ENCODE data around the gene TMEM151B. TPM values are rescaled to one million over a fixed set of nuclear protein-coding genes. Genes with fewer than 3 reads are reported as not detected.

Gene TMEM151B
- total RNA-seq, 1 donor from 2014 or later = 4.7 TPM

DNA sequence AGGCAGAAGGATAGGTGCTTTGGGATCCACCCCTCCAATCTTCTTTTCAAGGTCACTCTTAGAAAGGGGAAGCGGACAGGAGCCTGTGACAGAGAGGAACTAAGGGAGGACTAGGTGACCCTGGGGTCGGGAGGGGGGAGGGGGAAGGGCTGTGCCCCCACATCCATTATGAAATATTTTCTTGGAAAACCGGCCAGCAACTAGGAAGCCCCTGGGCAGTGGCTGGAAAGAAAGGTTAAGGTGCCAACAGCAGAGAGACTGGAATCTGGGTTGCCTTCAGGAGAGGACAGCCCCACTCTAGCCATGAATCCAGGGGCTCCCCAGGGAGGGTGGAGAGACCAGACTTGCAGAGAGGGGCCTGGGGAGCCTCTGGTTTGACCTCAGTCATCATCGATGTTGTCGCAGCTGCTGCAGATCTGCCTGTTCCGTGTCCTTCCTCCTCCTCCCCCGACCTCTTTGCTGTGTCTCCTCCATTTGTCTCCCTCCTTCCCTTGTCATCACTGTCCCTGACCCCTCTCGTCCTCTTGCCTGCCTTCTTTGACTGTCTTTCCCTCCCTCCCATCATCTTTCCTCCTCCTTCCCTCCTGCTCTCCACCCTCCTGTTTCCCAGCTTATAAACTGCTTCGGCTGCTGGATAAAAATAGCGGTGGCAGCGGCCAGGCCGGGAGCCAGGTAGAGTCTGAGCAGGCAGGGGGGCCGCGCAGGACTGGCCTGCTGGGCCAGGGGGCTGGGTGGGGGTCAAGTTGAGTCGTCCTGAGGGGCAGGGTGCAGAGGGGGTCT, 43.7 kb upstream of the TMEM151B start:
- no peaks in the 10 kb centered on the region for H3K36me3 Mint-ChIP-seq (ENCODE audit: insufficient read depth)
- H3K27me3 Mint-ChIP-seq = peaks cover 15% of the 10 kb centered on the region
- no peak for DNase-seq (ENCODE audit: low spot score, unreplicated experiment)
- no peaks in the 10 kb centered on the region for H3K9me3 Mint-ChIP-seq (ENCODE audit: low read depth)
- H3K27ac Mint-ChIP-seq = no peak overlapping the region
- TF ChIP-seq, protein P1, sequence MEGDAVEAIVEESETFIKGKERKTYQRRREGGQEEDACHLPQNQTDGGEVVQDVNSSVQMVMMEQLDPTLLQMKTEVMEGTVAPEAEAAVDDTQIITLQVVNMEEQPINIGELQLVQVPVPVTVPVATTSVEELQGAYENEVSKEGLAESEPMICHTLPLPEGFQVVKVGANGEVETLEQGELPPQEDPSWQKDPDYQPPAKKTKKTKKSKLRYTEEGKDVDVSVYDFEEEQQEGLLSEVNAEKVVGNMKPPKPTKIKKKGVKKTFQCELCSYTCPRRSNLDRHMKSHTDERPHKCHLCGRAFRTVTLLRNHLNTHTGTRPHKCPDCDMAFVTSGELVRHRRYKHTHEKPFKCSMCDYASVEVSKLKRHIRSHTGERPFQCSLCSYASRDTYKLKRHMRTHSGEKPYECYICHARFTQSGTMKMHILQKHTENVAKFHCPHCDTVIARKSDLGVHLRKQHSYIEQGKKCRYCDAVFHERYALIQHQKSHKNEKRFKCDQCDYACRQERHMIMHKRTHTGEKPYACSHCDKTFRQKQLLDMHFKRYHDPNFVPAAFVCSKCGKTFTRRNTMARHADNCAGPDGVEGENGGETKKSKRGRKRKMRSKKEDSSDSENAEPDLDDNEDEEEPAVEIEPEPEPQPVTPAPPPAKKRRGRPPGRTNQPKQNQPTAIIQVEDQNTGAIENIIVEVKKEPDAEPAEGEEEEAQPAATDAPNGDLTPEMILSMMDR (IDR thresholded peaks at IDR 0.05; ENCODE audit: unreplicated experiment) = no peak
- H3K4me3 Mint-ChIP-seq (ENCODE audit: low read depth) = no peak overlapping the region
- H3K4me1 Mint-ChIP-seq (ENCODE audit: low read depth) = peaks cover 30% of the 10 kb centered on the region

- Mint-ChIP-seq H3K27me3 (peaks cover 15% of the 10 kb centered on the region), H3K9me3 (ENCODE audit: low read depth) (no peaks in the 10 kb centered on the region), H3K27ac (no peak overlapping the region), H3K36me3 (ENCODE audit: insufficient read depth) (peaks cover 2% of the 10 kb centered on the region), H3K4me1 (ENCODE audit: low read depth) (peaks cover 30% of the 10 kb centered on the region), H3K4me3 (ENCODE audit: low read depth) (no peak overlapping the region)
- TF ChIP-seq, protein P1 (IDR thresholded peaks at IDR 0.05; ENCODE audit: unreplicated experiment) = no peak
- DNase-seq (ENCODE audit: low spot score, unreplicated experiment) = no peak
Measured at GRCh38 chr6:44227148-44227793, 43.0 kb upstream of the TMEM151B start.

DNA sequence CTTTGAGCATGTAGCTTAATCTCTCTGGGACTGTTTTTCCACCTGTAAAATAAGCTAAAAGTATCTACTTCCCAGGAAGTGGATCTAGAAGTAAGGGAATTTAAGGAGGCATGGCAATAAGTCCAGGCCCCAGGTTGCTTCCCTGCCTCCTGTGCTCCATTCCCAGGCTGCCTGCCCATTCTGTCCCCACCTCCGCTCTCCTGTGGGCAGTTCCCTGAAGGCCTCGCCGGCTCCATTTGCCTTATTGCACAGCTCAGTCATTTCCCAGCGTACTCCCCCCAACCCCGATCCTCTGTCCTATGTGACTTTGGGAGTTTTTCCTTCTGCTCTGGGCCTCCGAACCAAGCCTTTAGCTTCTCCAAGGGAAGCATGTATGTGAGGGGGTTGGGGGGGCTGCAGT, 42.2 kb upstream of the TMEM151B start:
- Mint-ChIP-seq H3K9me3 (ENCODE audit: low read depth) (no peaks in the 10 kb centered on the region), H3K36me3 (ENCODE audit: insufficient read depth) (peaks cover 5% of the 10 kb centered on the region), H3K4me1 (ENCODE audit: low read depth) (peaks cover 27% of the 10 kb centered on the region), H3K27ac (peak overlapping the region; percentile 33), H3K27me3 (peaks cover 9% of the 10 kb centered on the region), H3K4me3 (ENCODE audit: low read depth) (no peak overlapping the region)
- TF ChIP-seq, protein P1 (IDR thresholded peaks at IDR 0.05; ENCODE audit: unreplicated experiment) = no peak
- DNase-seq (ENCODE audit: low spot score, unreplicated experiment) = no peak

DNA sequence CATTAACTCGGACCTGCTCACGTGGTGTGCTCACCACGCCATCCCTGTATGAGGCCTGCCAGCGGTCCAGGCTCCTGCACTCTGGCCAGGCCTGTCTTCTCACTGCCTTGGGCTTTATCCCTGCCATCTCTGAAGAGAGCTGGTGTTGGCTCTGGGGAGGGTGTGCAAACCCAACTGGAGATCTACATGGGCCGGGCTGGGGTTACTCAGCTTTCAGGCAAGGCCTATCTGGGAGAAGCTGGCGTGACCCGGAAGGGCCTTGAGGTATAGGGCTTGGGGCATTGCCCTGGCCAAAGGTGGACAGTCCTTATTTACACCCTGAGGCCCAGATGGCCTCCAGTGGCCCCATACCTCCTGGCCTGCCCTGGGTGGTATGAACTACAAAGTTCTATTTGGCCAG, 41.8 kb upstream of the TMEM151B start:
- H3K4me3 Mint-ChIP-seq (ENCODE audit: low read depth) = no peak overlapping the region
- peaks cover 5% of the 10 kb centered on the region for H3K36me3 Mint-ChIP-seq (ENCODE audit: insufficient read depth)
- TF ChIP-seq, protein P1 (IDR thresholded peaks at IDR 0.05; ENCODE audit: unreplicated experiment) = no peak
- no peak for DNase-seq (ENCODE audit: low spot score, unreplicated experiment)
- H3K4me1 Mint-ChIP-seq (ENCODE audit: low read depth) = peaks cover 26% of the 10 kb centered on the region
- H3K9me3 Mint-ChIP-seq (ENCODE audit: low read depth) = no peaks in the 10 kb centered on the region
- H3K27ac Mint-ChIP-seq = no peak overlapping the region
- peaks cover 7% of the 10 kb centered on the region for H3K27me3 Mint-ChIP-seq

DNA sequence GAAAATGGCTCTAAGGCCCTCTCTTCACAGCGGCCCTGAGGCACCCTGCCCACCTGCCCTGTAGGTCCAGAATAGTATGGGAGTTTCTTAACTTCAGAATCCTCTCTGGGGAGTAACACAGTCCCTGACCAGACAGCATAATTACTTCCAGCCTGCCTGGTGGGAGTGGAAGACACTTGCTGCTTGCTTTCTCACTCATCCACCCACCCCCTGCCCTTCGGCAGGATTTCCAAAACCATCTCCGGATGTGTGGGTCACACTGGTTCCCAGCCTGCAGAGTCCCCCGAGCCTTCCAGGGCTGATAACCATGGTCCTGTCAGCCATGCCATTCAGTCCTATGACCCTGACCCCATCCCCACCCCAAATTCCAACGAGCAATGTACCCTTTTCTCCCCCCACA, 41.4 kb upstream of the TMEM151B start:
- H3K27ac Mint-ChIP-seq = no peak overlapping the region
- no peak overlapping the region for H3K4me3 Mint-ChIP-seq (ENCODE audit: low read depth)
- TF ChIP-seq, protein P1 (IDR thresholded peaks at IDR 0.05; ENCODE audit: unreplicated experiment) = no peak
- no peaks in the 10 kb centered on the region for H3K9me3 Mint-ChIP-seq (ENCODE audit: low read depth)
- H3K4me1 Mint-ChIP-seq (ENCODE audit: low read depth) = peaks cover 26% of the 10 kb centered on the region
- no peak for DNase-seq (ENCODE audit: low spot score, unreplicated experiment)
- peaks cover 7% of the 10 kb centered on the region for H3K27me3 Mint-ChIP-seq
- peaks cover 5% of the 10 kb centered on the region for H3K36me3 Mint-ChIP-seq (ENCODE audit: insufficient read depth)

All from progenitor cell of endocrine pancreas (in vitro differentiated cells).